HG03025 (cell line): ENCODE data around the gene ARPC2.

Experiments used
- ATAC-seq: cut with Tn5 transposase; IDR thresholded peaks from one replicate; pipeline ENCODE4 v1.9.1; 2021; ENCODE audit warnings: mild to moderate bottlenecking, moderate library complexity; ENCODE audit not compliant: unreplicated experiment, low FRiP score

ARPC2 gene

DNA sequence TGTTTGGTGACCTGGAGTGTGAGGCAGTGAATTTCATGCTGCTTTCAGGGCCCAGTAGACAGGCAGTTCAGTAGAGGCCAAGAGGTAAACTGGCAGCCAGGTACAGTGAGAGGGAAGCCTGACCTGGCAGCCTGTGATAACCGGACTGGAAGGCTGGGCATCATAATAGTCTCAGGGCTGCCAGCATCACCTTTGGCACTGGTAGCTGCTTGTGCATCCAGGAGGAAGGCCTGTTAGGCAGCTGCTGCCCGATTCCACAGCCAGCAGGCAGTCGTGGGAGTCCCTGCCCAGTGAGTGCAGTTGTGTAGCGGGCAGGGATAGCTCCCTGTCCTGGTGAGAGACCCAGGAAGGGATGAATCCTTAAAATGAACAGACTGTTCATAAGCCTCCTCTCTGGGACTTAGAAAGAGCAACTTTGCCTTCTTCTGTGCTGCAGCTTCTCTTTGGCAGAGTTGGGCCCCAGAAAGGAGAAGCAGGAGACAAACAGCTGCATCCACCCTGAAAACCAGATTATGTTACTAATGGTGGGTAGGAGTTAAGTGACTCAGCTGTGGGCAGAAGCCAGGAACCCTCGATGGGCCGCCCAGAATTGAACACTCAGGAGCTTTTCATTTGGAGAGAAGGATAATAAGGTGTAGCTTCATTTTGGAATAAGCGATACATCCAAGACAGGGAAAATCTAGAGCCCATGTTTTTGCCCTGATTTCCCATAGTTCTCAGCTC is 35.7 kb downstream of the ARPC2 start:
- ATAC-seq = no peak

DNA sequence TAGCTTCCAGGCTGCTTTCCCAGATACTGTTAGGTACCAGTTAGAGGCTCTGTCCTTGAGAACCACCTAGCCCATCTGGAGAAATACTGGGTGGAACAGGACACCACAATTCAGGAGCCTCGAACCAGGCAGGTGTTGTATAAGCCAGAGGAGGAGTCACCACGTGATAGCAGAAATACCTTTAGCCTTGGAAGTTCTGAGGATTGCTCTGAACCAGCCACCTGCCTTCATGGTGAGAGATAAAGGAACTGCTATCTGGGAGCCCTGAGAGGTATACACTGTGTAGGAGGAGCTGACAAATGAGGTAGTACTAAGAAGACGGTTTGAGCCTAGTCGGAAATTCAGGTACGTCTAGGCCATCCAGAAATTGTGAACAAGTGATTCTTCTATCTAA is 36.2 kb downstream of the ARPC2 start:
- ATAC-seq = no peak

DNA sequence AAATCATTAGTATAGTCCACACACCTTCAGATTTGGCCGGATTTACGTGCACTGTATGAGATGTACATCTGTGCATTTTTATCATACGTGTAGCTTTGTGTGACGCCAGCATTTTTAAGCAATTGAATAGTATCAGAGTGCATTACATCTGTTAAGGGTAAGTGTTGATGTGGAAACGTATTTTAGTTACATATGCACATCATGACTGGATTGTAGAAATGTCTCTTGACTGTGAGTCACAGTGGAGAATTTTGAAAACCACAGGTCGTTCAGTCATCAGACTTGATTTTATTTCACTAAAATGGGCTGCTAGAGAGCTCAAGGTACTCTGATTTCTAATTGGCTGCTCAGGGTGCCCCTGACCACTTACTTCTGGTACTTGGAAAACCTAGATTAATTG is 38.5 kb downstream of the ARPC2 start:
- no peak for ATAC-seq

DNA sequence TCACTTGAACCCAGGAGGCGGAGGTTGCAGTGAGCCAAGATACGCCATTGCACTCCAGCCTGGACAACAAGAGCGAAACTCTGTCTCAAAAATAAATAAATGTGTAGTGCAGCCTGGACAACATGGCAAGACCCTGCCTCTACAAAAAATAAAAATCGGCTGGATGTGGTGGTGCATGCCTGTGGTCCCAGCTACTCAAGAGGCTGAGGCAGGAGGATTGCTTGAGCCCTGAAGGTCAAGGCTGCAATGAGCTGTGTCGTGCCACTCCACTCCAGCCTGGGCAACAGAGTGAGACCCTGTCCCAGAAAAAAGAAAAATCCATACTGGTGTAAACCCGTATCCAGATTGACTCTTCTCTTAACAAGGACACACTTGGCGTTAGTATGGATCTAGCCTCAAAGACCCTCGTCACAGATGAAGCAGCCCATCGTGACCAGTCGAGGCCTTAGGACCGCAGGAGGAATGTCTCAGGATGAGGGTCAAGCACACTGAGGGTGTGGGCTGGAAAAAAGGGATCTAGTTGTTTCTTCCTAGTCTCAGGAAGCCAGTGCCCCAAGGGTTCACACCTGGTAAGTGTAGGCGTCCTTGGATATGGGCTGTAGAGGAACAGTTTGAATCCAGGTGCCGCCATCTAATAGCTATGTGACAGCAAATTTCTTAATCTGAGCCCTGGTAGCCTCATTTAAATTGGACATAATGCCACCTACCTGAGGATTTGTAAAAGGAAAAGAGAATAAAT is 39.8 kb downstream of the ARPC2 start:
- no peak for ATAC-seq

DNA sequence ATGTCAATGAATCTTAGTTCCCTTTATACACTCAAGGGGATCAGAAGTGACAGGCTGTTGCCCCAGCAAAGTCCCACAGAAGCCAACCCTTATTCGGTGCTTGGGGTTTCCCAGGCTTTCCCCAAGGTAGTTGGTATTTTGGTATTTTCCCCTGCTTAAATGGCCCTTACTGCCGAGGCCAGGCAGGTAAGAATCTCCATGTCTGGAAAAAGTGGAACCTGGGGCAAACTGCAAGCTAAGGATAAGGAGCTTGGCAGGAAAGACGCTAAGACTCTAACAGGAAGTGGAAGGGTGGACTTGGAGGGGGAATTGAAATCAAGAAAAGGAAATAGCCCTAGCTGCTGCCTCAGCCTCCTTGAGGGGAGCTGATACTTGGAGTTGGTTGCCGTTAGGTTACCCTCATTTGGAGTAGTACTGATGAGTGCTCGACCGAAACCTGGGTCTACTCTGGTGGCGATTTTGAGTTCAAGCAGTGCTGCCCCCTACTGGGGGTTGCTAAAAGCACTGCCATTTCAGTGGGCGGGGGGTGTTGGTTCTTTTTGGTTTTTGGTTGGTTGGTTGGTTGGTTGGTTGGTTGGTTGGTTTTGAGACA is 40.5 kb downstream of the ARPC2 start:
- ATAC-seq = peak; percentile 73

DNA sequence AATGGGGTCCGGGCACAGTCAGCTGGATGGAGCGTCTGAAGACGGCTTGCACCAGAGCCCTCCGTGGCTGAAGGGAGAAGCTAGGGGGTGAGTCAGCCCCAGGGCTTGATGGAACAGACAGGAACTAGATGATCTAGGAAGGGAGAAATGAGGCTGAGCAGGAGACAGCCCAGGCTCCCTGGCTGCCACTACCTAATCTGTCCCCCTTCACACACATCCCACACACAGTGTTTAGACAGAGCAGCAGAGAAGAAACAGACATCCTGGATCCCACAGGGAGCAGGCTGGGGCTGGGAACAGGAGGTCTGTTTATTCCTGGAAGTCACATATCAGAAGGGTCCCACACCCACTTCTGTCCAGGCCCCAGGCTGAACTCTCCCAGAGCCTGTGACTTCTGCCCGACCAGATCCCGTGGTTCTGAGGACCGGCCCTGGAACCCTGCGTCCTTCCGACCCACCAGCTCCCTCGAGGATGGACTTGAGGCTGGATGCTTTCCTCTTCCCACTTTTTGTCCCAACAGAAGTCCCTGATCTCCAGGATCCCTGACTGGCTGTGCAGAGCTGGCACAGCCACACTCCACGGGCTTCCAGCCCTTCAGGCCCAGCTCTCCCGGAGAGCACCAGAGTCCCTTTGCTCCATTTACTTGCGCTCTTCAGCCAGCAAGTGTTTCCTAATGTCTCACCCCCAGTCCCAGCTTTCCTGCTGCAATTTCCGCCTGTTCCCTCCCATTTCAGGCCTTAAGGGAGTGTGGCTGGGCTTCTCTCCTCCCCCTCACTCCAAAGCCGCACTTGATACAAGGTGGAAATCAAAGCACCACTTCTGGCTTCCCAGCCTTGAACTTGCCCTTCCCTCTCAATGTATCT is 42.3 kb downstream of the ARPC2 start:
- ATAC-seq = no peak

DNA sequence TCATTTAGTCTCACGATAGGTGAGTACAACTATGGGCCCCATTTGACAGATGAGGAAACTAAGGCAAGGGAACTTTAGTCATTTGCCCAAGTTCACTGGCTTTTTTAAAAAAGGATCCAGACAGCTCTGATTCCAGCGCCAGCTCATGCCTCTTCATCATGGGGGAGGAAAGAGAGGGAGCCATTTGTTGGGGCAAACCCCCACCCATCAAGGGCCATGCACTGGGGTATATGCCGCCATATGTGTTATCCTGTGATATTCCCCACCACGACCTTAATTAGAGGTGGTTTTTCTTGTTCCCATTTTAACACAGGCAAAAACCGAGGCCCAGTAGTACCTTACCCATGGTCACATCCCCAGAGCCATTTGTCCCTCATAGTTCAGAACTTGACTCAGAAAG is 43.2 kb downstream of the ARPC2 start:
- ATAC-seq = no peak

DNA sequence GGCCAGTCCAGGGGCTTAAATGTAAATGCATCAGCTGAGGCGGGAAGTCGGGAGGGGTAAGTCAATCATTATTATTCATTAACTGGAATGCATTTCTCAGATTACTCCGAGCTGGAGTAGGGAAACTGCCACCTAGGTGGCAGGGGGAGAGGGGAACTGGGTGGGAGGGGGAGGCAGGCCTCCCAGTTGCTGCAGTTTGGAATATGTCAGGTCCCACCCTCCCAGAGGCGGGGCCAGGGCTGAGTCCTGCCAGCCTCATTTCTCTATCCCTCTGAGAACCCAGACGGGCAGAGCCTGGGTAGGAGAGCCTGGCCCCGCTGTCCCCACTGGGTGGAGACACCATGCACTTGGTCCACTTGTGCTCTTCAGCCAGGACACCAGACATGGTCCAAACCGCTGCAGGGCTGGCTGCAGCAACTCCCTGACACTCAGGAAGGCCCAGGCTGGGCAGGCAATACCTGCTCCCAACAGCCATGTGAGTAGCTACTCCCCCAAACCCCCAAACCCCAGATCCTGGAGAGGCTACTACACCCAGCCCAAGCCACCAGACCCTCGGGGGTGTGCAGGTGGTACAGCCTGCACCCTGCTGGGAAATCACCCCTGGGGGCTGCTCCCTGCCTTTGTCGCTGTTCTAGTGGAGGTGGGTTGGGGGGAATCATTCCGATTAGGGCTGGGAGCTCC is 43.9 kb downstream of the ARPC2 start, which contains the start of gene GPBAR1:
Gene GPBAR1, plus strand, starts transcription at position 274 of the 681 bp plus-strand sequence. CDS start 1,710 bp downstream, outside the sequence.
- no peak for ATAC-seq

DNA sequence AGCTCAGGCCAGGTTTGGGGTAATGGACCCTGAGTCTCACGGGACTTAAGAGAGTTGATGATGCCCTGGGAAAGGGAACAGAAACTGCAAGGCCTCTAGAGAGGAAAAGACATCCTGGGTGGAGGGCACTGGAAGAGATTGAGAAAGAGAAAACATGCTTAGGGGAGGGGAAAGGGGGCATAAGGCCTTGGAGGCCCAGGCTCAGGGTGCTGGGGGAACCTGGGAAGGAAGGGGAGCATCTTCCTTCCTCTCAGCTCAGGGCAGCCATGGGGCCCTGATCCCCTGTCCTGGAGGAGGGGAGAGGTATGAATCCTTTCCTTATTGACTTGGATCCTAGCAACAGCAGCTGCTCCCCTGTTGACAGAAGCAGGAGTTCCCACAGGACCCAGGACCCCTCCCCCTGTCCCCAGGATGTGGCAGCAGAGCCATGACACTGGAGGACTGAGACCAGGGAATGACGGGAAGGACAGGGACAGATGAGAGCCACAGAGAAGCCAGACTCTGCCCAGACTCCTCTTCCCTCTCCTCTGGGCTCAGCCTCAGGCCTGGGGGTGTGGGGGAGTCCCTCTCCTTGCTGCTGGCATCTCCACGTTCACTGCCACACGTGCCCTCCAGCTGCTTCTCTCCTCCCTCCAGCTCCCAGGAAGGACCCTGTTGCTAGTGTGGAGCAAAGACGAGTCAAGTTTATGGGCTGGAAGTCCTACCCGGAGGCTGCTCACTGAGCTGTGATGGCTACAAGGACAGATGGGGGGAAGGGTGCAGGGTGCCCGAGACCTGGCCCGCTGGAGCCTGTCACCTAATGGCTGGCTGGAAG is 44.6 kb downstream of the ARPC2 start:
- ATAC-seq = no peak

DNA sequence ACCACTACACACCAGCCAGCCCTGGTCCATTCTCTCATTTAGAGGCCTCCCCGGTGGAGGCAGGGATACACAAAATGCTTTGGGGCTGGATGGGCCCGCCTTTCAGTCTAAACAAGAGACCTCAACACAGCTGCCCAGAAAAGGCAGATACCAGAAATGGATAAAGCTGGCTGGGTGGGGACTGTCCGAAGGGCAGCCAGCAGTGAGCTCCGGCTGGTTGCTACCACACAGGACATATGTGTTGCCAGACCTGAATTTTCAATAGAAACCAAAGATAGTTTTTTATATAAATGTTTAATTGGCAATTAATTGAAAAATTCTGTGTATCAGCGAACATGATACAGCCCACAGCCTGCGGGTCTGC is 45.2 kb downstream of the ARPC2 start:
- ATAC-seq = no peak

DNA sequence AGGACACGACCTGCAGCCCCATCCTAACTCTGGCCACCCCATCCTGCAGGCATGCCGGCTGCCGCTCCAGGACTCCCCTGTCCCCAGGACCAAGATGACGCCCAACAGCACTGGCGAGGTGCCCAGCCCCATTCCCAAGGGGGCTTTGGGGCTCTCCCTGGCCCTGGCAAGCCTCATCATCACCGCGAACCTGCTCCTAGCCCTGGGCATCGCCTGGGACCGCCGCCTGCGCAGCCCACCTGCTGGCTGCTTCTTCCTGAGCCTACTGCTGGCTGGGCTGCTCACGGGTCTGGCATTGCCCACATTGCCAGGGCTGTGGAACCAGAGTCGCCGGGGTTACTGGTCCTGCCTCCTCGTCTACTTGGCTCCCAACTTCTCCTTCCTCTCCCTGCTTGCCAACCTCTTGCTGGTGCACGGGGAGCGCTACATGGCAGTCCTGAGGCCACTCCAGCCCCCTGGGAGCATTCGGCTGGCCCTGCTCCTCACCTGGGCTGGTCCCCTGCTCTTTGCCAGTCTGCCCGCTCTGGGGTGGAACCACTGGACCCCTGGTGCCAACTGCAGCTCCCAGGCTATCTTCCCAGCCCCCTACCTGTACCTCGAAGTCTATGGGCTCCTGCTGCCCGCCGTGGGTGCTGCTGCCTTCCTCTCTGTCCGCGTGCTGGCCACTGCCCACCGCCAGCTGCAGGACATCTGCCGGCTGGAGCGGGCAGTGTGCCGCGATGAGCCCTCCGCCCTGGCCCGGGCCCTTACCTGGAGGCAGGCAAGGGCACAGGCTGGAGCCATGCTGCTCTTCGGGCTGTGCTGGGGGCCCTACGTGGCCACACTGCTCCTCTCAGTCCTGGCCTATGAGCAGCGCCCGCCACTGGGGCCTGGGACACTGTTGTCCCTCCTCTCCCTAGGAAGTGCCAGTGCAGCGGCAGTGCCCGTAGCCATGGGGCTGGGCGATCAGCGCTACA is 45.9 kb downstream of the ARPC2 start:
- ATAC-seq = no peak

DNA sequence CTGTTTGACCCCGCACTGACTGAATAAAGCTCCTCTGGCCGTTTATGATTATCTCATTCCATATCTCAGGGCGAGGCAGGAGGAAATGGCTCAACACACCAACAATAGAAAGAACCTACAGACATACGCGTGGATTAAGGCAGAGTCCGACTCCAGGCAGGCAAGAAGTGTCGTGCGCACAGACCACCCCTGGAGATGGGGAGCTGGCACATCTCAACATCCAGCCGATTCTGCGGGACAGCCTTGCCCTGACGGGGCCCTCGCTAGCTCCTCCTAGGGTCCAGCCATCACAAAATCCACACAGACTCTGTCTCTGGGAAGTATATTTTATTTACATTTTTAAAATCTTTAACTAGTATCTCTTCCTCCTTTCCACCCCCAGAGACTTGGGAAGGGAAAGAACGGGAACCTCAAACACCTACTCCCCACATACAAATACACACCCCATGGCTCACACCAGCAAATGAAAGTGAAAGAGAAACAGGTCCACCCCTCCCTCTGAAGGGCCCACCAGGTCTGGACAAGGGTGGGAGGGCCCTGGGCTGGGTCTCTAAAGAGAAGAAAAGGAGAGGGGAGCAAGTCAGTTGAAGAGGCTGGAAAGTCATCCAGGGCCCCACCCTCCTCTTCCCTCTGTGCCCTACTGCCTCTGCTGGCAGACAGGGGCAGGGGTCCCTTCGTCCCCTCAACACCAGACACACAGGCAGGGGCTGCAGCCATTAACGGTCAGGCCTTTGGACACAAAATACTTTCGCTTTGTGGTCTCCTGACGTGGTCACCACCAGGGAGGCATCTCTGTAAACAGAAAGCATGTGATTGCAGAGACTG is 47.0 kb downstream of the ARPC2 start:
- ATAC-seq = no peak

DNA sequence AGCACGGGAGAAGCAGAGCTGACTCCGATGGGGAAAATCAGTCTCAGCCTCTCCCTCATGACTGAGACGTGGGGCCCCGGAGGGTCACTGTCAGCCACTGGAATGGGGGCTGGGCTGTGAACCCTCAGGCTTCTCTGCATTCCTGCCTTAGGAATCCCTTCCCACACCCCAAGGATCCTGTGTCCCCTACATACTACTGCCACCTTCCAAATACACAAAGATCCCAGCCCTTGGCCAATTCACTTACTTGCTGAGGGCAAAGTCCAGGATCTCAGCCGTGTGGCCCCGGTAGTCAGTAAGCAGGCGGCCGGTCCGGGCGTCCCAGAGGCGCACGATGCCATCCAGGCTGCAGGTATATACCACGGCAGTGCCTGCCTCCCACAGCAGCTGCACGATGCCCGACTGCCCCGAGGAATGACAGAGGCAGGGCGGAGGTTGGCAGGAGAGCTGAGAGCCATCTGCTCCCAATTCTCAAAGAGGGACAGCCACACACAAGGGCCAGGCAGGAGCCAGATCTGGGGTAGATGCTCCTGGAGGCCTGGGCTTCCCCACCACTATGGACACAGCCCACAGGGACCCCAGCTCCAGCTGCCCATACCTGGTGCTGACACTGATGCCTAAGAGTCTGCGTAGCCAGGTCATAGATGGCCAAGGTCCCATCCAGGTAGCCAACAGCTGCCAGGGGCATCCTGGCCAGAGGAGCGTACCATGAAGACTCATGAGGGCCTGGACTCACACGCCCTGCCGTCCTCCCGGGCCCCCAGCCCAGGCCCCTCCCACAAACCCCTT is 48.0 kb downstream of the ARPC2 start:
- no peak for ATAC-seq

DNA sequence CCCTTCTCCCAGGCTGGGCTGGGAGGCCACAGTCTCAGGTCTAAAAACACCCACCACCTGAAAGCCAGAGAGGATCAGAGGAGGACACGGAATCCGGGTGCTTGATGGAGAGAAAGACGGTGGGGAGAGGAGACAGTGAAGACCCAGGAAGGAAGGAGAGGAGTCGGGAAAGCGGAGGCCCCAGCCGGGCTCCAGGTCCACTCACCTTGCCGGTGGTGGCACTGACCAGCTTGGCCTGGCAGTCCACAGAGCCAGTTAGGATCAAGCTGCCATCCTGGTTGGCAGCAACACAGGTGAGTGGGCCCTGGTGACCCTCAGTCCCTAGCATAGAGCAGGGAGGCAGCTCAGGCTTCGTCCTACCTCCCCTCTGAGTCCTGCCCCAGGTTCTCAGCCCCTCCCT is 48.6 kb downstream of the ARPC2 start:
- no peak for ATAC-seq

DNA sequence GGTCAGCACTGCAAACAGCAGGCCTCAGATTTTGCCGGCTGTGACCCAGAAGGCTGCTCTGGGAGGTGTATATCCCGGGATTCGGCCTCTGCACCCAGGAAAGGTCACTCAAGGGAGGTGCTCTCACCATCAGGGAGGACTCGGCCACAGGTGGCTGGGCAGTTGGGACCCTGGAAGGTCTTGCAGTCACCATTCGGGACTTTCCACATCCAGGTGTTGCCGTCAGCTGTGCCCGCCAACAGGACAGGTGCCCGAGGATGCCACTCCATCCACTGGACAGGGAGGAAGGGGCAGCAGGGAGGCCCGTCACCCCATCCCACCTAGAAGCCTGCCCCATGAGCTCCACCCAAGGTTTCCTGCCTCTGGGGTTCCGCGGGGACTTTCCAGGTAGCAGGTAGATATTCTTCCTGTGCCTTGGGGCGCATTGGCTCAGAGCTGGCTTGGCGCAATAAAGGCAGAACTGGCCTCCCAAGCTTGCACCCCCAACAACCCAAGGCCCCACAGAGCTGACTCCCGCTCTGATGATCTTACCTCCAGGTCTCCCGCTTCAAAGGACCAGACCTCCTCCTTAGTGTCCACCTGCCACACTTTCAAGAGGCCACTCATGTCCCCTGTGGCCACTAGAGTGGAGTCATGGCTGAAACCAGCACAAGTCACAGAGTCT is 49.5 kb downstream of the ARPC2 start:
- ATAC-seq = no peak

DNA sequence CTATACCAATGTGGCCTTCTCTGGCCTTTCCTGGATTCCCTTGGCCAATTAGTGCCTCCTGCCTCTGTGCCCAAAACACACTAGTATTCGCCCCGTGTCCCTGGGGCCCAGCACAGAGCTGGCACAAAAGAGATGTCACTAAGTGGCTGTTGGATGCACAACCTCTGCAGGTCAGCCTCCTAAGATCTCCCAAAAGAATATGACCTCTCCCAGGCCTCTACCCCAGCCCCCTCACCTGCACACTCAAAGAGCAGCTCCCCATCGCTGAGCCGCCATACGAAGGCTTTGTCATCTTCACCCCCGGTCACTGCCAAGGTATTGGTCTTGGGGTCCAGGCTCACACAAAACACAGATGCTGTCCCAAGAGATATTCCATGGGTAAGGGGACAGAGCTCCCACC is 50.3 kb downstream of the ARPC2 start:
- no peak for ATAC-seq
